ENCODE results near the gene RGL2. TPM values are rescaled to one million over a fixed set of nuclear protein-coding genes. Genes with fewer than 3 reads are reported as not detected.

Gene RGL2
- total and polyA plus RNA-seq, 2 of the 13 experiments (the other 11 are each of a cell fraction or from before 2014, with no cell fraction given) = 22.9 to 47.4 TPM

GRCh38 chr6:33277663-33278391 is 20.9 kb downstream of the RGL2 start (continued):
- TF ChIP-seq RFXAP (CRISPR knock-in tag; IDR thresholded peaks at IDR 0.05; ENCODE audit: borderline replicate concordance) (no peak), CBX1 (IDR thresholded peaks at IDR 0.05; ENCODE audit: low read depth) (no peak), ZBTB26 (CRISPR knock-in tag; IDR thresholded peaks at IDR 0.05; ENCODE audit: borderline replicate concordance) (no peak), RORA (CRISPR knock-in tag; IDR thresholded peaks at IDR 0.05) (no peak), ZBTB34 (CRISPR knock-in tag; IDR thresholded peaks at IDR 0.05) (no peak), ZNF275 (CRISPR knock-in tag; IDR thresholded peaks at IDR 0.05; ENCODE audit: borderline replicate concordance) (no peak), NCOA2 (CRISPR knock-in tag; IDR thresholded peaks at IDR 0.05) (no peak), ZBTB49 (CRISPR knock-in tag; IDR thresholded peaks at IDR 0.05; ENCODE audit: borderline replicate concordance) (no peak), ARNT2 (CRISPR knock-in tag; IDR thresholded peaks at IDR 0.05; ENCODE audit: low read depth) (no peak), MIXL1 (CRISPR knock-in tag; IDR thresholded peaks at IDR 0.05) (no peak), SNAI1 (CRISPR knock-in tag; IDR thresholded peaks at IDR 0.05; ENCODE audit: borderline replicate concordance) (no peak), MLLT10 (CRISPR knock-in tag; IDR thresholded peaks at IDR 0.05) (no peak), ZNF235 (CRISPR knock-in tag; IDR thresholded peaks at IDR 0.05; ENCODE audit: borderline replicate concordance) (0 out of 2 replicates have a peak, but pooled peaks have one; percentile 37), PCBP1 (IDR thresholded peaks at IDR 0.05; ENCODE audit: borderline replicate concordance, low read depth, low read length) (peak; percentile 15; the same call in 1 of the 2 replicates), POLR2G (IDR thresholded peaks at IDR 0.05; ENCODE audit: low read depth, low read length) (peak; percentile 76), GMEB2 (CRISPR knock-in tag; IDR thresholded peaks at IDR 0.05; ENCODE audit: low read depth) (no peak), ZNF367 (CRISPR knock-in tag; IDR thresholded peaks at IDR 0.05; ENCODE audit: borderline replicate concordance) (no peak), JARID2 (CRISPR knock-in tag; IDR thresholded peaks at IDR 0.05; ENCODE audit: insufficient replicate concordance) (no peak), ZNF350 (CRISPR knock-in tag; IDR thresholded peaks at IDR 0.05; ENCODE audit: borderline replicate concordance, low read depth) (peak; percentile 22; the same call in 1 of the 2 replicates), KAT7 (CRISPR knock-in tag; IDR thresholded peaks at IDR 0.05; ENCODE audit: borderline replicate concordance) (no peak), ZSCAN29 (CRISPR knock-in tag; conservative IDR thresholded peaks at IDR 0.05) (no peak), ZNF747 (CRISPR knock-in tag; IDR thresholded peaks at IDR 0.05; ENCODE audit: borderline replicate concordance) (no peak)

Measured in HepG2 (cell line).